ENCODE data around the gene FADS2.

DNA sequence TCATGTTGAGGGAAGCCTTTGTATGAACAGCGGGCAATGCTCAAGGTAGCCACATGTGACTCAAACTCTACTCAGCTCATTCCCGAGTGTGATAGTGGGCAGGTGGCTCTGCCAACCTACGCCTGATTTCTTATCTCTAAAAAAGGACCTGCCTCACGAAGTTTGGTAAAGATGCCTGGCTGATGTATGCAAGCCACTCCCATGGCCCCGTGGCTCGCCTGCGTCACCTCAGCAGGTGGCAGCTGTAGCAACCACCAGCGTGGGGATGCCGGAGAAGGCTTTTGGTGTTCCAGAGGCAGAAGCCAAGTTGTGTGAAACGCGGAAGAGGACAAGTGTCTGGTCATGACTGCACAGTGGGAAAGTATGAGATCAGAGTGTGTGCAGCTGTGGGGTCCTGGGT lies 5.4 kb downstream of the FADS2 start:
- TF ChIP-seq, protein P1, sequence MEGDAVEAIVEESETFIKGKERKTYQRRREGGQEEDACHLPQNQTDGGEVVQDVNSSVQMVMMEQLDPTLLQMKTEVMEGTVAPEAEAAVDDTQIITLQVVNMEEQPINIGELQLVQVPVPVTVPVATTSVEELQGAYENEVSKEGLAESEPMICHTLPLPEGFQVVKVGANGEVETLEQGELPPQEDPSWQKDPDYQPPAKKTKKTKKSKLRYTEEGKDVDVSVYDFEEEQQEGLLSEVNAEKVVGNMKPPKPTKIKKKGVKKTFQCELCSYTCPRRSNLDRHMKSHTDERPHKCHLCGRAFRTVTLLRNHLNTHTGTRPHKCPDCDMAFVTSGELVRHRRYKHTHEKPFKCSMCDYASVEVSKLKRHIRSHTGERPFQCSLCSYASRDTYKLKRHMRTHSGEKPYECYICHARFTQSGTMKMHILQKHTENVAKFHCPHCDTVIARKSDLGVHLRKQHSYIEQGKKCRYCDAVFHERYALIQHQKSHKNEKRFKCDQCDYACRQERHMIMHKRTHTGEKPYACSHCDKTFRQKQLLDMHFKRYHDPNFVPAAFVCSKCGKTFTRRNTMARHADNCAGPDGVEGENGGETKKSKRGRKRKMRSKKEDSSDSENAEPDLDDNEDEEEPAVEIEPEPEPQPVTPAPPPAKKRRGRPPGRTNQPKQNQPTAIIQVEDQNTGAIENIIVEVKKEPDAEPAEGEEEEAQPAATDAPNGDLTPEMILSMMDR (IDR thresholded peaks at IDR 0.05 in 4 of 5, conservative IDR thresholded peaks at IDR 0.05 in 1 of 5): no peak
- TF ChIP-seq POLR2A (IDR thresholded peaks at IDR 0.05): no peak

Measured in gastrocnemius medialis (tissue), 4 donors.